ENCODE data around the gene ESPN. TPM values are rescaled to one million over a fixed set of nuclear protein-coding genes. Genes with fewer than 3 reads are reported as not detected.

Gene ESPN
- total and polyA plus RNA-seq, 12 donors = 0.12 to 0.51 (median 0.25) TPM; not detected in 5

- no peak for TF ChIP-seq CTCF (IDR thresholded peaks at IDR 0.05)
- DNase-seq (no peak), ATAC-seq (no peak)
- peaks cover 0 to 57% (median 0%) of the 10 kb centered on the region in 9 donors for H3K36me3 ChIP-seq
- 88 to 91% methylated on average over 13 of the region's 13 CpGs for WGBS, 2 donors
- peaks cover 0 to 30% (median 14%) of the 10 kb centered on the region in 9 donors for H3K4me1 ChIP-seq
- H3K27me3 ChIP-seq = peaks cover 0 to 54% (median 25%) of the 10 kb centered on the region in 7 donors
- H3K9me3 ChIP-seq = no peaks in the 10 kb centered on the region
- intact Hi-C loops (cut with DNase I) = no loop called here
- H3K27ac ChIP-seq = no peak overlapping the region
- no peak overlapping the region for H3K4me3 ChIP-seq
Observed at GRCh38 chr1:6462412-6463119, 38.0 kb downstream of the ESPN start.

- H3K4me3 ChIP-seq = no peak overlapping the region
- no peak overlapping the region for H3K27ac ChIP-seq
- no peak for TF ChIP-seq CTCF (IDR thresholded peaks at IDR 0.05)
- intact Hi-C loops (cut with DNase I) = no loop called here
- 81% methylated on average over 1 of the region's 1 CpG for WGBS, 2 donors
- ATAC-seq = no peak
- H3K9me3 ChIP-seq = no peaks in the 10 kb centered on the region
- H3K27me3 ChIP-seq = peaks cover 0 to 51% (median 21%) of the 10 kb centered on the region in 7 donors
- peaks cover 0 to 30% (median 14%) of the 10 kb centered on the region in 9 donors for H3K4me1 ChIP-seq
- DNase-seq = no peak
- H3K36me3 ChIP-seq = peaks cover 0 to 62% (median 0%) of the 10 kb centered on the region in 9 donors
Observed at GRCh38 chr1:6463120-6463412, 38.5 kb downstream of the ESPN start.

GRCh38 chr1:6464514-6464836 lies 39.9 kb downstream of the ESPN start:
- intact Hi-C loops (cut with DNase I) = no loop called here
- Histone ChIP-seq H3K36me3 (peaks cover 0 to 76% (median 8%) of the 10 kb centered on the region in 9 donors), H3K4me1 (peaks cover 0 to 30% (median 14%) of the 10 kb centered on the region in 9 donors), H3K27me3 (peaks cover 0 to 51% (median 16%) of the 10 kb centered on the region in 7 donors), H3K9me3 (no peaks in the 10 kb centered on the region), H3K4me3 (peak overlapping the region in 1 of 10 donors; percentile 50), H3K27ac (peak overlapping the region in 1 of 10 donors; percentile 39)
- ATAC-seq (peak; percentile 31 to 84 (median 74)), DNase-seq (peak; percentile 75 to 78)
- peak in 6 of 9 donors; percentile 14 to 52 (median 33) for TF ChIP-seq CTCF (IDR thresholded peaks at IDR 0.05)
- 62 to 71% methylated on average over 7 of the region's 7 CpGs for WGBS, 2 donors

GRCh38 chr1:6464915-6465314 lies 40.3 kb downstream of the ESPN start:
- Histone ChIP-seq H3K27ac (no peak overlapping the region), H3K27me3 (peaks cover 0 to 46% (median 16%) of the 10 kb centered on the region in 7 donors), H3K4me3 (peak overlapping the region in 1 of 10 donors; percentile 50), H3K36me3 (peaks cover 0 to 81% (median 8%) of the 10 kb centered on the region in 9 donors), H3K9me3 (no peaks in the 10 kb centered on the region), H3K4me1 (peaks cover 0 to 27% (median 14%) of the 10 kb centered on the region in 9 donors)
- DNase-seq (no peak), ATAC-seq (no peak)
- 87 to 96% methylated on average over 5 of the region's 5 CpGs for WGBS, 2 donors
- TF ChIP-seq CTCF (IDR thresholded peaks at IDR 0.05) = no peak
- intact Hi-C loops (cut with DNase I) = loop anchor here in 1 of 10 donors (5.0 kb wide), 1 partner anchor 492 kb away; no protein-coding TSS in a partner anchor
